Measurements from ENCODE around the gene ADISSP. TPM values are rescaled to one million over a fixed set of nuclear protein-coding genes. Genes with fewer than 3 reads are reported as not detected.

The ADISSP gene
- total RNA-seq, 1 donor from 2014 or later = 23.5 TPM

GRCh38 chr20:3732327-3733118 lies 35.0 kb downstream of the ADISSP start, which contains the start of gene HSPA12B:
Gene HSPA12B, plus strand, starts transcription at chr20:3732685. Its CDS starts 5,990 bp downstream, at chr20:3738675.
- Mint-ChIP-seq H3K36me3 (ENCODE audit: low read depth) (no peaks in the 10 kb centered on the region), H3K4me1 (ENCODE audit: low read depth) (peaks cover 3% of the 10 kb centered on the region), H3K9me3 (ENCODE audit: low read depth) (no peaks in the 10 kb centered on the region), H3K4me3 (ENCODE audit: unreplicated experiment) (peak within 1 kb of the TSS; percentile 9), H3K27me3 (ENCODE audit: low read depth) (peaks cover 13% of the 10 kb centered on the region), H3K27ac (ENCODE audit: unreplicated experiment) (no peak within 1 kb of the TSS)
- TF ChIP-seq, protein P1, sequence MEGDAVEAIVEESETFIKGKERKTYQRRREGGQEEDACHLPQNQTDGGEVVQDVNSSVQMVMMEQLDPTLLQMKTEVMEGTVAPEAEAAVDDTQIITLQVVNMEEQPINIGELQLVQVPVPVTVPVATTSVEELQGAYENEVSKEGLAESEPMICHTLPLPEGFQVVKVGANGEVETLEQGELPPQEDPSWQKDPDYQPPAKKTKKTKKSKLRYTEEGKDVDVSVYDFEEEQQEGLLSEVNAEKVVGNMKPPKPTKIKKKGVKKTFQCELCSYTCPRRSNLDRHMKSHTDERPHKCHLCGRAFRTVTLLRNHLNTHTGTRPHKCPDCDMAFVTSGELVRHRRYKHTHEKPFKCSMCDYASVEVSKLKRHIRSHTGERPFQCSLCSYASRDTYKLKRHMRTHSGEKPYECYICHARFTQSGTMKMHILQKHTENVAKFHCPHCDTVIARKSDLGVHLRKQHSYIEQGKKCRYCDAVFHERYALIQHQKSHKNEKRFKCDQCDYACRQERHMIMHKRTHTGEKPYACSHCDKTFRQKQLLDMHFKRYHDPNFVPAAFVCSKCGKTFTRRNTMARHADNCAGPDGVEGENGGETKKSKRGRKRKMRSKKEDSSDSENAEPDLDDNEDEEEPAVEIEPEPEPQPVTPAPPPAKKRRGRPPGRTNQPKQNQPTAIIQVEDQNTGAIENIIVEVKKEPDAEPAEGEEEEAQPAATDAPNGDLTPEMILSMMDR (IDR thresholded peaks at IDR 0.05) = no peak
- peak; percentile 83 for DNase-seq (ENCODE audit: low spot score)

GRCh38 chr20:3731944-3732326 lies 35.6 kb downstream of the ADISSP start:
- peak; percentile 82 for DNase-seq (ENCODE audit: low spot score)
- Mint-ChIP-seq H3K36me3 (ENCODE audit: low read depth) (peaks cover 1% of the 10 kb centered on the region), H3K4me1 (ENCODE audit: low read depth) (peaks cover 8% of the 10 kb centered on the region), H3K9me3 (ENCODE audit: low read depth) (no peaks in the 10 kb centered on the region), H3K27ac (ENCODE audit: unreplicated experiment) (no peak overlapping the region), H3K27me3 (ENCODE audit: low read depth) (peaks cover 18% of the 10 kb centered on the region), H3K4me3 (ENCODE audit: unreplicated experiment) (peak overlapping the region; percentile 9)
- TF ChIP-seq, protein P1 (IDR thresholded peaks at IDR 0.05) = no peak

GRCh38 chr20:3730803-3731672 lies 36.5 kb downstream of the ADISSP start:
- DNase-seq (ENCODE audit: low spot score) = peak; percentile 46
- no peaks in the 10 kb centered on the region for H3K9me3 Mint-ChIP-seq (ENCODE audit: low read depth)
- H3K36me3 Mint-ChIP-seq (ENCODE audit: low read depth) = peaks cover 1% of the 10 kb centered on the region
- no peak overlapping the region for H3K4me3 Mint-ChIP-seq (ENCODE audit: unreplicated experiment)
- TF ChIP-seq, protein P1 (IDR thresholded peaks at IDR 0.05) = no peak
- no peak overlapping the region for H3K27ac Mint-ChIP-seq (ENCODE audit: unreplicated experiment)
- peaks cover 19% of the 10 kb centered on the region for H3K27me3 Mint-ChIP-seq (ENCODE audit: low read depth)
- peaks cover 8% of the 10 kb centered on the region for H3K4me1 Mint-ChIP-seq (ENCODE audit: low read depth)

DNA sequence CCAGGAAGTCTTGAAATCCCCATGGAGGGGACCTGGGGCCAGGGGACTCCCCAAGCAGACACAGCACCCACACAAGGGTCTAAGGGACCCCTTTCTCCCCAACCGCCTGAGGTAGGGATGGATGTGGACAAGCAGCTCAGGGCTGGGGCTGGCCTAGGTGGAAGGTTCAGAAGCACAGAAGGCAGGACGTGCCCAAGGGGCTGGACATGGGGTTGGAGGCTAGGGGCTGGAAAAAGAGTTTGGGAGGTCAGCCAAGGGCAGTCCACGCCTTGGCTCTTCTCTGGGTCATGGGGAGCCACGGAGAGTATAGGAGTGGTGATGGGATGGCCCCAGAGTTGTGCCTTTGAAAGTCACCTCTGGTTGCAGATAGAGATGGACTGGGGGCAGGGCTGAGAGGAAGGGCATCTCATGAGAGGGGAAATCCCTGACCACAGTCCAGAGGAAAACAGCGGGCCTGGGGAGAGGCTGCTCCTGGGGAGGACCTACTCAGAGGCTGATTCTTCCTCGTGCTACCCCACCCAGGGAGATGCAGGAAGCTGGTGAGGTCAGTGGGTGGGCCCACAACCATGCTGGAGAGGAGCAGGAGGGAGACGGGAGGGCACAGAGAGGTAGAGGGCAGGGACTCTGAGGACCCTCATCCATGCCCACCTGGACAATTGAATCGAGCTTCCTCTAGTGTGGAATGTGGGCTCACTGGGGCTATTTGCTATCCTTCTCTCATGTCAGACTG lies 37.6 kb downstream of the ADISSP start:
- Mint-ChIP-seq H3K27me3 (ENCODE audit: low read depth) (peaks cover 23% of the 10 kb centered on the region), H3K27ac (ENCODE audit: unreplicated experiment) (peak overlapping the region; percentile 23), H3K9me3 (ENCODE audit: low read depth) (no peaks in the 10 kb centered on the region), H3K36me3 (ENCODE audit: low read depth) (peaks cover 1% of the 10 kb centered on the region), H3K4me1 (ENCODE audit: low read depth) (peaks cover 8% of the 10 kb centered on the region), H3K4me3 (ENCODE audit: unreplicated experiment) (no peak overlapping the region)
- TF ChIP-seq, protein P1 (IDR thresholded peaks at IDR 0.05) = no peak
- peak; percentile 88 for DNase-seq (ENCODE audit: low spot score)
